Activated CD4-positive, alpha-beta T cell treated with anti-CD3 and anti-CD28 coated beads for 36 hours (primary cell): ENCODE results near the gene SAMD1. TPM values are rescaled to one million over a fixed set of nuclear protein-coding genes. Genes with fewer than 3 reads are reported as not detected.

Source experiments
- ATAC-seq: fragments of 200-7000 bp; cut with Tn5 transposase; one replicate; pipeline ENCODE4 v1.10.0; 2021; ENCODE audit warnings: mild to moderate bottlenecking, moderate library complexity
- CTCF ChIA-PET: fragments of 350-600 bp; sonication (Branson Sonifier 250); formaldehyde crosslinking; loops from one replicate; lab custom pipeline; 2021; ENCODE audit warnings: antibody characterized with exemption; lab: Charles Lee
- POLR2A ChIA-PET: fragments of 350-600 bp; sonication (Branson Sonifier 250); formaldehyde crosslinking; loops from one replicate; lab custom pipeline; 2021; ENCODE audit warnings: antibody characterized with exemption, inconsistent platforms; lab: Charles Lee
- DNase-seq: peaks from one replicate; pipeline ENCODE4 v3.0.0-alpha.2; 2020
- H3K27ac Mint-ChIP-seq: one replicate; pipeline ENCODE4 v1.8.0; 2021; ENCODE audit warnings: mixed read lengths
- H3K27me3 Mint-ChIP-seq: one replicate; pipeline ENCODE4 v1.8.0; 2021; ENCODE audit warnings: mixed read lengths
- H3K36me3 Mint-ChIP-seq: one replicate; pipeline ENCODE4 v1.8.0; 2021; ENCODE audit warnings: low read depth, mixed read lengths
- H3K4me1 Mint-ChIP-seq: one replicate; pipeline ENCODE4 v1.8.0; 2021; ENCODE audit warnings: mixed read lengths
- H3K4me3 Mint-ChIP-seq: one replicate; pipeline ENCODE4 v1.8.0; 2021; ENCODE audit warnings: mild to moderate bottlenecking, moderate library complexity, mixed read lengths
- H3K9me3 Mint-ChIP-seq: one replicate; pipeline ENCODE4 v1.8.0; 2021; ENCODE audit warnings: low read depth, mixed read lengths
- intact Hi-C, 2 experiments: fragments of 100-400 bp; cut with DNase I in 1 of 2; cut with micrococcal nuclease in 1 of 2; formaldehyde crosslinking; loops; one replicate each; pipeline versions ENCODE4 v1.14.2 to v1.15.1; 2022 to 2024; cut with DNase I, micrococcal nuclease
- total RNA-seq, 2 experiments: library from RNA; stranded (reverse); gene quantifications; one replicate each; pipeline ENCODE4 v1.2.3, GENCODE V29; 2021

Gene SAMD1
- total RNA-seq, 2 experiments from 2014 or later = 72.9 to 73.8 TPM

GRCh38 chr19:14119644-14120496 is 29.3 kb upstream of the SAMD1 start:
- POLR2A ChIA-PET = interaction anchor here (1.4 kb wide), 1 partner anchor 17 kb away, joined by 4 read pairs; the partner anchor contains the start of gene ASF1B
- no peak overlapping the region for H3K4me3 Mint-ChIP-seq
- ATAC-seq = no peak
- H3K4me1 Mint-ChIP-seq = peaks cover 24% of the 10 kb centered on the region
- no peak for DNase-seq
- H3K36me3 Mint-ChIP-seq = peaks cover 12% of the 10 kb centered on the region
- CTCF ChIA-PET = interaction anchor here (0.5 to 1.3 kb wide), 3 partner anchors 12 to 17 kb away, joined by 3 to 4 read pairs (median 3); partner anchors contain the start of gene ASF1B
- intact Hi-C loops = no loop called here
- no peaks in the 10 kb centered on the region for H3K27me3 Mint-ChIP-seq
- H3K27ac Mint-ChIP-seq = peak overlapping the region; percentile 25
- no peaks in the 10 kb centered on the region for H3K9me3 Mint-ChIP-seq

DNA sequence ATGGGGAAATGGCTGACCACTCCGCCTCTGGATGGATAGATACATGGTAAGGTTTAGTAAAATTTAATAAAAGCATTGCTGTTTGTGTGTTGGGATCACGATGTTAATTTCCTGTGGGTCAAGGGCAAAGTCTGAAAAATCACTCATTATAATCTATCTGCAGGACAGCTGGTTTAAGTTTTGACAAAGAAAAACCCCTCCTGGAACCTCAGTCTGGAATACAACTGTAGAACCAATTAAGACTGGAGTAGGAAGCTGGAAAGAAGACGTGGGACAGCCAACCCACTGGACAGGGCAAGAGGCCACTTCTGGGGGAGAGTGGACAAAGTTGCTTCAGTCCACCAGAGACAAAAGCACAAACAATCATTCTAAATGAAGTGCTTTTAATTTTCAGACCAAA is 28.6 kb upstream of the SAMD1 start:
- ATAC-seq = no peak
- Mint-ChIP-seq H3K4me3 (peak overlapping the region; percentile 78), H3K4me1 (peaks cover 28% of the 10 kb centered on the region), H3K27me3 (no peaks in the 10 kb centered on the region), H3K36me3 (peaks cover 6% of the 10 kb centered on the region), H3K27ac (peak overlapping the region; percentile 77), H3K9me3 (no peaks in the 10 kb centered on the region)
- ChIA-PET POLR2A (interaction anchor here (1.4 kb wide), 1 partner anchor 18 kb away, joined by 4 read pairs; the partner anchor contains the start of gene ASF1B), CTCF (no interaction called here)
- DNase-seq = no peak
- intact Hi-C loops = no loop called here

- ChIA-PET CTCF (interaction anchor here (0.6 to 0.9 kb wide), 2 partner anchors 12 to 18 kb away, joined by 4 to 7 read pairs; partner anchors contain the start of gene ASF1B), POLR2A (interaction anchor here (1.4 to 2.0 kb wide), 2 partner anchors 18 kb away, joined by 4 to 8 read pairs; partner anchors contain the start of gene ASF1B)
- no peak for ATAC-seq
- no peaks in the 10 kb centered on the region for H3K27me3 Mint-ChIP-seq
- peak; percentile 58 for DNase-seq
- H3K9me3 Mint-ChIP-seq = no peaks in the 10 kb centered on the region
- peak overlapping the region; percentile 78 for H3K4me3 Mint-ChIP-seq
- peaks cover 6% of the 10 kb centered on the region for H3K36me3 Mint-ChIP-seq
- peaks cover 35% of the 10 kb centered on the region for H3K4me1 Mint-ChIP-seq
- intact Hi-C loops = loop anchor here in 1 of 2 experiments (1.0 kb wide), 2 partner anchors 166 to 238 kb away; partner anchors contain the start of gene DCAF15
- peak overlapping the region; percentile 77 for H3K27ac Mint-ChIP-seq
Observed at GRCh38 chr19:14118165-14119051, 27.9 kb upstream of the SAMD1 start.

- intact Hi-C loops = loop anchor here (1.0 to 2.0 kb wide), 8 partner anchors 19 to 237 kb away; partner anchors contain the start of genes ASF1B (in 2 of the 2), DCAF15 (in 1 of the 2), RFX1 (in 1 of the 2) and SAMD1 (in 1 of the 2)
- POLR2A ChIA-PET = interaction anchor here (2.0 kb wide), 1 partner anchor 19 kb away, joined by 8 read pairs; the partner anchor contains the start of gene ASF1B
Observed at GRCh38 chr19:14117668-14118164, 27.2 kb upstream of the SAMD1 start, which contains the start of gene PRKACA. Gene PRKACA, minus strand, starts transcription at chr19:14117762. Its CDS starts 215 bp downstream, at chr19:14117547.

GRCh38 chr19:14116918-14117578 is 26.5 kb upstream of the SAMD1 start:
- Mint-ChIP-seq H3K4me1 (peaks cover 47% of the 10 kb centered on the region), H3K27me3 (no peaks in the 10 kb centered on the region), H3K36me3 (no peaks in the 10 kb centered on the region), H3K4me3 (peak overlapping the region; percentile 75), H3K27ac (peak overlapping the region; percentile 1), H3K9me3 (no peaks in the 10 kb centered on the region)
- DNase-seq = peak; percentile 41
- intact Hi-C loops = loop anchor here (1.0 to 2.0 kb wide), 6 partner anchors 19 to 111 kb away; partner anchors contain the start of genes ASF1B (in 2 of the 2), RFX1 (in 1 of the 2) and SAMD1 (in 1 of the 2)
- ATAC-seq = no peak
- CTCF ChIA-PET = interaction anchor here (0.6 to 0.9 kb wide), 5 partner anchors 20 to 138 kb away, joined by 3 to 7 read pairs (median 4); partner anchors contain the start of gene ASF1B
- POLR2A ChIA-PET = interaction anchor here (0.6 to 2.0 kb wide), 2 partner anchors 9 to 20 kb away, joined by 7 to 8 read pairs; partner anchors contain the start of gene ASF1B

More at GRCh38 chr19:14117668-14118164, 27.2 kb upstream of the SAMD1 start, which contains the start of gene PRKACA:
- DNase-seq (peak; percentile 99), ATAC-seq (peak; percentile 98)
- H3K9me3 Mint-ChIP-seq = no peaks in the 10 kb centered on the region
- H3K4me1 Mint-ChIP-seq = peaks cover 41% of the 10 kb centered on the region
- peaks cover 4% of the 10 kb centered on the region for H3K36me3 Mint-ChIP-seq
- H3K27ac Mint-ChIP-seq = peak within 1 kb of the TSS; percentile 77
- peak within 1 kb of the TSS; percentile 78 for H3K4me3 Mint-ChIP-seq
- H3K27me3 Mint-ChIP-seq = no peaks in the 10 kb centered on the region
- CTCF ChIA-PET = interaction anchor here (0.6 to 0.9 kb wide), 5 partner anchors 13 to 138 kb away, joined by 3 to 7 read pairs (median 4); partner anchors contain the start of gene ASF1B

DNA sequence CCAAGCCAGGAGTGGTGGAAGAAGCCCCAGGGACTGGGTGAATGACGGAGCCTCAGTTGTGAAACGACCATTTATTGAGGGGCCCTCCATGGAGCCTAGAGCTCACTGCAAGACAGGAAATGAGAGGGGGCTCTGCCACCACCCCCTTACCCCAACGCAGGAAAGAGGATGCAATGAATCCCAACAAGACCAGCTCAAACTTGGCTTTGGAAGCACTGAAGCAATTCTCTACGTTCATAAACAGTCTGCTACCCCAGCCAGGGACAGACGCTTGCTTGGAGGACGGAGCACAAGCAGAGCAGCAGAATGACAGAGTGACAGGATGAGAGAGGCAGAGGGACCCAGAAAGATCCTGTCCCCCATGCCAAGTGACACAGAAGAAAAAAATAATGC is 26.0 kb upstream of the SAMD1 start:
- DNase-seq (no peak), ATAC-seq (no peak)
- ChIA-PET CTCF (interaction anchor here (0.6 to 1.8 kb wide), 6 partner anchors 15 to 1177 kb away, joined by 3 to 9 read pairs (median 4); no protein-coding TSS in a partner anchor), POLR2A (interaction anchor here (0.6 to 2.0 kb wide), 2 partner anchors 9 to 20 kb away, joined by 7 to 8 read pairs; partner anchors contain the start of gene ASF1B)
- H3K4me3 Mint-ChIP-seq = peak overlapping the region; percentile 75
- H3K4me1 Mint-ChIP-seq = peaks cover 53% of the 10 kb centered on the region
- H3K9me3 Mint-ChIP-seq = no peaks in the 10 kb centered on the region
- intact Hi-C loops = loop anchor here in 1 of 2 experiments (2.0 kb wide), 1 partner anchor 26 kb away; the partner anchor contains the start of gene SAMD1
- H3K27ac Mint-ChIP-seq = peak overlapping the region; percentile 1
- no peaks in the 10 kb centered on the region for H3K27me3 Mint-ChIP-seq
- no peaks in the 10 kb centered on the region for H3K36me3 Mint-ChIP-seq

DNA sequence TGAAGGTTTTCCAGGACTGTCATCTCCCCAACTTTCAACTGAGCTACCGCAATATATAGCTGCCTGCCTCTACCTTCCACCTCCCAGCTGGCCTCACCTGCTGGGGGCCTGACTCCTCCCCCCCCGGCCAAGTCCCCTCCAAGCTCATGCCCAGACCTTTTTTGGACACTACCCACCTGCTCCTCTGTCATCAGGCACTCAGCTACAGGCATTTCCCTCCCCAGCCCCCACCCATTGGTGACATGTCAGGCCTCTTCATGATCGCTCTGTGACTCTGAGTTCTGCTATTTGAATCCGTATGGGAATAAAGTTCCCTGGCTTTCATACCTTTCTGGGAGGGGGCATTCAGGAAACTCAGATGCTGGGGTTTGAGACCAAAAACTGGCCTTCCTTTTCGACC is 25.2 kb upstream of the SAMD1 start:
- peak overlapping the region; percentile 75 for H3K4me3 Mint-ChIP-seq
- H3K9me3 Mint-ChIP-seq = no peaks in the 10 kb centered on the region
- H3K27ac Mint-ChIP-seq = no peak overlapping the region
- CTCF ChIA-PET = interaction anchor here (0.7 to 2.5 kb wide), 14 partner anchors 12 to 414 kb away, joined by 3 to 9 read pairs (median 4); partner anchors contain the start of gene C19orf53
- POLR2A ChIA-PET = interaction anchor here (1.0 kb wide), 1 partner anchor 21 kb away, joined by 4 read pairs; the partner anchor contains the start of gene ASF1B
- H3K36me3 Mint-ChIP-seq = no peaks in the 10 kb centered on the region
- ATAC-seq (no peak), DNase-seq (no peak)
- no peaks in the 10 kb centered on the region for H3K27me3 Mint-ChIP-seq
- peaks cover 53% of the 10 kb centered on the region for H3K4me1 Mint-ChIP-seq
- intact Hi-C loops = loop anchor here in 1 of 2 experiments (2.0 kb wide), 2 partner anchors 25 to 43 kb away; partner anchors contain the start of genes MISP3 and SAMD1

DNA sequence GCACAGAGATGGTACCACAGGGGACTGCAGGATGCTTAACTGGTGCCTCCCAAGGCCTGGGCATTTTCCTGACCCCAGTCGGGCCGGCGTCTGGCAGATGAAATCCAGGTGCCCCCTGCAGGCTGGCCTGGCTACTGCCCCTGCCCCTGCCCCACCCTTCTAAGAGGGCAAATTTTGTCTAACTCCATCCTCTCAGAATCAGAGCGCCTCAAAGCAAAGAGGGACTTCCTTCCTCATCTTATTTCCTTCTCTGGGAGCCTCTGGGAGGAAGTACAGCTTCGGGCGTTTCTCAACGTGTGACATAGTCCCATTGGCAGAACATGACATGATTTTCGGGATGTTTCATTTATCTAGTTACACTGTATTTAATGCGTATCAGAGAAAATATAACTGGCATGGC is 24.3 kb upstream of the SAMD1 start:
- Mint-ChIP-seq H3K27me3 (no peaks in the 10 kb centered on the region), H3K9me3 (no peaks in the 10 kb centered on the region), H3K27ac (no peak overlapping the region), H3K4me3 (no peak overlapping the region), H3K4me1 (peaks cover 53% of the 10 kb centered on the region), H3K36me3 (no peaks in the 10 kb centered on the region)
- ChIA-PET CTCF (interaction anchor here (0.5 to 2.5 kb wide), 20 partner anchors 9 to 1205 kb away, joined by 3 to 8 read pairs (median 3); partner anchors contain the start of gene ASF1B), POLR2A (interaction anchor here (1.0 kb wide), 1 partner anchor 22 kb away, joined by 4 read pairs; the partner anchor contains the start of gene ASF1B)
- peak; percentile 78 for DNase-seq
- ATAC-seq = no peak
- intact Hi-C loops = loop anchor here (1.0 to 2.0 kb wide), 2 partner anchors 42 to 235 kb away; partner anchors contain the start of gene MISP3 (in 1 of the 2)

- Mint-ChIP-seq H3K27ac (no peak overlapping the region), H3K4me3 (no peak overlapping the region), H3K27me3 (no peaks in the 10 kb centered on the region), H3K36me3 (no peaks in the 10 kb centered on the region), H3K4me1 (peaks cover 53% of the 10 kb centered on the region), H3K9me3 (no peaks in the 10 kb centered on the region)
- ChIA-PET CTCF (interaction anchor here (0.5 to 2.5 kb wide), 15 partner anchors 9 to 1205 kb away, joined by 3 to 8 read pairs (median 3); partner anchors contain the start of gene ASF1B), POLR2A (no interaction called here)
- ATAC-seq (no peak), DNase-seq (no peak)
- intact Hi-C loops = loop anchor here (1.0 to 2.0 kb wide), 2 partner anchors 42 to 234 kb away; partner anchors contain the start of gene MISP3 (in 1 of the 2)
Observed at GRCh38 chr19:14114439-14114838, 23.9 kb upstream of the SAMD1 start.
